Mesothelial cell of epicardium (in vitro differentiated cells): ENCODE measurements around the gene SPATA31E1. TPM values are rescaled to one million over a fixed set of nuclear protein-coding genes. Genes with fewer than 3 reads are reported as not detected.

Experiments
- DNase-seq, 2 experiments: peaks; one replicate each; pipeline ENCODE4 v3.0.0; 2021; ENCODE audit warnings: low spot score in 2 of 2; ENCODE audit not compliant: unreplicated experiment in 2 of 2
- H3K27ac Mint-ChIP-seq: 2 replicates; pipeline ENCODE4 v1.8.0; 2021; ENCODE audit warnings: mixed read lengths
- H3K27me3 Mint-ChIP-seq: 2 replicates; pipeline ENCODE4 v1.8.0; 2021; ENCODE audit warnings: low read depth, mixed read lengths
- H3K36me3 Mint-ChIP-seq: 2 replicates; pipeline ENCODE4 v1.8.0; 2021; ENCODE audit warnings: mixed read lengths
- H3K4me1 Mint-ChIP-seq: 2 replicates; pipeline ENCODE4 v1.8.0; 2021; ENCODE audit warnings: mixed read lengths
- H3K4me3 Mint-ChIP-seq: 2 replicates; pipeline ENCODE4 v1.8.0; 2021; ENCODE audit warnings: mild to moderate bottlenecking, moderate library complexity, mixed read lengths
- H3K9me3 Mint-ChIP-seq: 2 replicates; pipeline ENCODE4 v1.8.0; 2021; ENCODE audit warnings: mixed read lengths
- CTCF ChIP-seq: fragments of 200-600 bp; sonication (generic); IDR thresholded peaks from one replicate; pipeline ENCODE4 v1.5.0; 2021; ENCODE audit warnings: antibody characterized with exemption; ENCODE audit not compliant: unreplicated experiment
- total RNA-seq: library from RNA; stranded (reverse); gene quantifications from 3 replicates; pipeline ENCODE4 v1.2.1, GENCODE V29; 2021

SPATA31E1 gene
- total RNA-seq, 1 donor from 2014 or later: 0.09 TPM

GRCh38 chr9:87869082-87869481 is 13.6 kb upstream of the SPATA31E1 start:
- peaks cover 29% of the 10 kb centered on the region for H3K4me1 Mint-ChIP-seq
- no peak overlapping the region for H3K27ac Mint-ChIP-seq
- no peak overlapping the region for H3K4me3 Mint-ChIP-seq
- no peaks in the 10 kb centered on the region for H3K27me3 Mint-ChIP-seq
- no peak for DNase-seq
- no peak for TF ChIP-seq CTCF
- no peaks in the 10 kb centered on the region for H3K9me3 Mint-ChIP-seq
- no peaks in the 10 kb centered on the region for H3K36me3 Mint-ChIP-seq

- no peak overlapping the region for H3K4me3 Mint-ChIP-seq
- TF ChIP-seq CTCF: no peak
Observed at GRCh38 chr9:87871425-87872078, 11.1 kb upstream of the SPATA31E1 start.

GRCh38 chr9:87872079-87872624 is 10.5 kb upstream of the SPATA31E1 start:
- Mint-ChIP-seq H3K4me1 (peaks cover 39% of the 10 kb centered on the region), H3K36me3 (no peaks in the 10 kb centered on the region), H3K9me3 (no peaks in the 10 kb centered on the region), H3K4me3 (no peak overlapping the region), H3K27me3 (no peaks in the 10 kb centered on the region), H3K27ac (peak overlapping the region; percentile 63)
- no peak for TF ChIP-seq CTCF
- DNase-seq: peak in 1 of 2 experiments; percentile 37

More at GRCh38 chr9:87871425-87872078, 11.1 kb upstream of the SPATA31E1 start:
- H3K9me3 Mint-ChIP-seq: no peaks in the 10 kb centered on the region
- H3K4me1 Mint-ChIP-seq: peaks cover 39% of the 10 kb centered on the region
- peak overlapping the region; percentile 63 for H3K27ac Mint-ChIP-seq
- no peaks in the 10 kb centered on the region for H3K36me3 Mint-ChIP-seq
- no peaks in the 10 kb centered on the region for H3K27me3 Mint-ChIP-seq
- DNase-seq: no peak

GRCh38 chr9:87873607-87874303 is 8.9 kb upstream of the SPATA31E1 start:
- peak in 1 of 2 experiments; percentile 25 for DNase-seq
- Mint-ChIP-seq H3K36me3 (no peaks in the 10 kb centered on the region), H3K9me3 (peaks cover 9% of the 10 kb centered on the region), H3K27ac (peak overlapping the region; percentile 92), H3K4me1 (peaks cover 39% of the 10 kb centered on the region), H3K4me3 (no peak overlapping the region), H3K27me3 (no peaks in the 10 kb centered on the region)
- TF ChIP-seq CTCF: no peak

- Mint-ChIP-seq H3K4me1 (peaks cover 39% of the 10 kb centered on the region), H3K27ac (peak overlapping the region; percentile 92), H3K36me3 (no peaks in the 10 kb centered on the region), H3K27me3 (no peaks in the 10 kb centered on the region), H3K9me3 (peaks cover 11% of the 10 kb centered on the region), H3K4me3 (no peak overlapping the region)
- peak in 1 of 2 experiments; percentile 38 for DNase-seq
- TF ChIP-seq CTCF: no peak
Observed at GRCh38 chr9:87874304-87874623, 8.4 kb upstream of the SPATA31E1 start.
